OCI-LY7 (cell line): ENCODE measurements around the gene DPY19L3. TPM values are rescaled to one million over a fixed set of nuclear protein-coding genes. Genes with fewer than 3 reads are reported as not detected.

Experiments
- BruUV-seq: library from RNA; stranded (reverse); fragments of 400-500 nt; replicated peaks from 2 replicates; lab custom pipeline; 2021; lab: Mats Ljungman, UMichigan
- CTCF ChIA-PET: fragments of 300-600 bp; sonication (Branson Sonifier 250); formaldehyde crosslinking; loops from one replicate; lab custom pipeline; 2022; ENCODE audit warnings: antibody characterized with exemption; ENCODE audit not compliant: unreplicated experiment; lab: Charles Lee
- POLR2A ChIA-PET: fragments of 300-600 bp; sonication (Branson Sonifier 250); formaldehyde crosslinking; loops from one replicate; lab custom pipeline; 2022; ENCODE audit warnings: antibody characterized with exemption; lab: Charles Lee
- DNase-seq: peaks from one replicate; pipeline ENCODE4 v3.0.0-alpha.2; 2015; ENCODE audit warnings: low spot score
- H2AFZ ChIP-seq: fragments of 200-600 bp; sonication (generic), shearing (Covaris generic); 2 replicates; pipeline ENCODE4 v1.6.1; 2014; ENCODE audit warnings: mild to moderate bottlenecking, antibody characterized with exemption, low read length, moderate library complexity
- H3K27ac ChIP-seq: fragments of 200-600 bp; sonication (generic); 2 replicates; pipeline ENCODE4 v1.5.1; 2014; ENCODE audit warnings: mixed run types, low read depth, mild to moderate bottlenecking, moderate library complexity, low read length, inconsistent platforms; ENCODE audit not compliant: poor library complexity, severe bottlenecking
- H3K36me3 ChIP-seq: fragments of 200-600 bp; sonication (generic); 2 replicates; pipeline ENCODE4 v1.6.1; 2014; ENCODE audit warnings: mild to moderate bottlenecking, antibody characterized with exemption, low read length, moderate library complexity, mixed read lengths; ENCODE audit not compliant: insufficient read depth
- H3K4me1 ChIP-seq: fragments of 200-600 bp; sonication (generic); 2 replicates; pipeline ENCODE4 v1.5.1; 2014; ENCODE audit warnings: mild to moderate bottlenecking, low read length; ENCODE audit not compliant: insufficient read depth, poor library complexity, severe bottlenecking
- H3K4me2 ChIP-seq: fragments of 200-600 bp; sonication (generic); 2 replicates; pipeline ENCODE4 v1.6.1; 2014; ENCODE audit warnings: mild to moderate bottlenecking, low read length
- H3K4me3 ChIP-seq: fragments of 200-600 bp; sonication (generic); 2 replicates; pipeline ENCODE4 v1.5.1; 2014; ENCODE audit warnings: mild to moderate bottlenecking, low read depth, low read length; ENCODE audit not compliant: poor library complexity, severe bottlenecking
- H3K79me2 ChIP-seq: fragments of 200-600 bp; sonication (generic); 2 replicates; pipeline ENCODE4 v1.6.1; 2016; ENCODE audit warnings: low read depth, mild to moderate bottlenecking, low read length, moderate library complexity, mixed read lengths; ENCODE audit not compliant: insufficient read depth
- H3K9me2 ChIP-seq: fragments of 200-600 bp; sonication (generic); 2 replicates; pipeline ENCODE4 v1.6.1; 2016; ENCODE audit warnings: mild to moderate bottlenecking, low read length, mixed read lengths; ENCODE audit not compliant: insufficient read depth
- H3K9me3 ChIP-seq: fragments of 200-600 bp; sonication (generic); 2 replicates; pipeline ENCODE4 v1.6.1; 2014; ENCODE audit warnings: mild to moderate bottlenecking, mixed run types, low read length, mixed read lengths
- H4K20me1 ChIP-seq: fragments of 200-600 bp; sonication (generic); 2 replicates; pipeline ENCODE4 v1.6.1; 2014; ENCODE audit warnings: mild to moderate bottlenecking, antibody characterized with exemption, low read length, moderate library complexity, mixed read lengths; ENCODE audit not compliant: insufficient read depth
- EZH2phosphoT487 ChIP-seq: fragments of 200-600 bp; sonication (generic); IDR thresholded peaks from 2 replicates; pipeline ENCODE4 v1.6.1; 2018; ENCODE audit warnings: low read depth, borderline replicate concordance, mild to moderate bottlenecking, mixed run types, antibody characterized with exemption, low read length, moderate library complexity, mixed read lengths
- intact Hi-C: fragments of 100-400 bp; cut with micrococcal nuclease; formaldehyde crosslinking; loops from one replicate; pipeline ENCODE4 v1.10.0; 2022; ENCODE audit not compliant: unreplicated experiment
- total RNA-seq, 2 experiments: library from RNA; depleted of rRNA in 1 of 2; stranded (reverse); fragments of >200 nt in 1 of 2; shearing (Covaris generic) in 1 of 2; gene quantifications; 2 replicates each; pipeline ENCODE4 v1.2.3, GENCODE V29; 2014 to 2022
- TF ChIP-seq, protein P1 (sequence below): fragments of 200-600 bp; sonication (generic); conservative IDR thresholded peaks from 2 replicates; pipeline ENCODE4 v1.5.1; 2014; ENCODE audit warnings: mild to moderate bottlenecking, antibody characterized with exemption, low read length, moderate library complexity, mixed read lengths

Gene DPY19L3
- total RNA-seq, 2 experiments from 2014 or later, result 31.3 to 39.0 TPM

- BruUV-seq, result no TSS peak
- no peaks in the 10 kb centered on the region for H4K20me1 ChIP-seq
- no peaks in the 10 kb centered on the region for H3K9me3 ChIP-seq
- H3K4me1 ChIP-seq, result no peaks in the 10 kb centered on the region
- ChIA-PET POLR2A (no interaction called here), CTCF (no interaction called here)
- no peak overlapping the region for H3K27ac ChIP-seq
- intact Hi-C loops, result no loop called here
- no peak overlapping the region for H3K4me2 ChIP-seq
- no peak for DNase-seq
- no peak overlapping the region for H3K4me3 ChIP-seq
- TF ChIP-seq, protein P1, sequence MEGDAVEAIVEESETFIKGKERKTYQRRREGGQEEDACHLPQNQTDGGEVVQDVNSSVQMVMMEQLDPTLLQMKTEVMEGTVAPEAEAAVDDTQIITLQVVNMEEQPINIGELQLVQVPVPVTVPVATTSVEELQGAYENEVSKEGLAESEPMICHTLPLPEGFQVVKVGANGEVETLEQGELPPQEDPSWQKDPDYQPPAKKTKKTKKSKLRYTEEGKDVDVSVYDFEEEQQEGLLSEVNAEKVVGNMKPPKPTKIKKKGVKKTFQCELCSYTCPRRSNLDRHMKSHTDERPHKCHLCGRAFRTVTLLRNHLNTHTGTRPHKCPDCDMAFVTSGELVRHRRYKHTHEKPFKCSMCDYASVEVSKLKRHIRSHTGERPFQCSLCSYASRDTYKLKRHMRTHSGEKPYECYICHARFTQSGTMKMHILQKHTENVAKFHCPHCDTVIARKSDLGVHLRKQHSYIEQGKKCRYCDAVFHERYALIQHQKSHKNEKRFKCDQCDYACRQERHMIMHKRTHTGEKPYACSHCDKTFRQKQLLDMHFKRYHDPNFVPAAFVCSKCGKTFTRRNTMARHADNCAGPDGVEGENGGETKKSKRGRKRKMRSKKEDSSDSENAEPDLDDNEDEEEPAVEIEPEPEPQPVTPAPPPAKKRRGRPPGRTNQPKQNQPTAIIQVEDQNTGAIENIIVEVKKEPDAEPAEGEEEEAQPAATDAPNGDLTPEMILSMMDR, result no peak
- TF ChIP-seq EZH2phosphoT487, result no peak
- no peaks in the 10 kb centered on the region for H3K79me2 ChIP-seq
- H3K36me3 ChIP-seq, result peaks cover 18% of the 10 kb centered on the region; the same call in 1 of the 2 replicates
- H2AFZ ChIP-seq, result no peak overlapping the region
- H3K9me2 ChIP-seq, result no peaks in the 10 kb centered on the region
Observed at GRCh38 chr19:32471811-32472210, 66.2 kb downstream of the DPY19L3 start.

- no peaks in the 10 kb centered on the region for H3K9me3 ChIP-seq
- peaks cover 20% of the 10 kb centered on the region for H3K36me3 ChIP-seq
- no peak overlapping the region for H2AFZ ChIP-seq
- no peaks in the 10 kb centered on the region for H3K4me1 ChIP-seq
- TF ChIP-seq EZH2phosphoT487, result no peak
- TF ChIP-seq, protein P1, result no peak
- H3K4me3 ChIP-seq, result no peak overlapping the region
- no TSS peak for BruUV-seq
- intact Hi-C loops, result no loop called here
- H4K20me1 ChIP-seq, result no peaks in the 10 kb centered on the region
- no peak overlapping the region for H3K27ac ChIP-seq
- CTCF ChIA-PET, result no interaction called here
- no peaks in the 10 kb centered on the region for H3K79me2 ChIP-seq
- no peak overlapping the region for H3K4me2 ChIP-seq
- no peaks in the 10 kb centered on the region for H3K9me2 ChIP-seq
- POLR2A ChIA-PET, result interaction anchor here (0.6 to 1.3 kb wide), 2 partner anchors 54 to 171 kb away, joined by 3 read pairs; no protein-coding TSS in a partner anchor
- no peak for DNase-seq
Observed at GRCh38 chr19:32475141-32476031, 69.8 kb downstream of the DPY19L3 start.

DNA sequence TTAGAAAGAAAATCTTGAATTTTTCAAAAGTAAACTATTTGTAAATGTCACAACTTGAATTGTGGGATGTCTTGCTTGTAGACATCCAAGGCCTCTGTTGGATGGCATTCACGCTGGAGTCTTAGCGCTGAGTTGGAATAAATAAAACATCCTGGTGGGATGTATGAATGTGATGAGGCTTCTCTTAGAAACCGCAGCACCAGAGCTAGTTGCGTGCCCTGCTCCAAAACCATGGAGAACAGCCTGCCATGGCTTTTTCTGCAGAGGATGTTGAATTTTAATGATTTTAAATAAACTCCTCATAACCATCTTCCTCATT is 70.4 kb downstream of the DPY19L3 start:
- DNase-seq, result no peak
- H3K79me2 ChIP-seq, result no peaks in the 10 kb centered on the region
- no peaks in the 10 kb centered on the region for H3K9me2 ChIP-seq
- H3K9me3 ChIP-seq, result no peaks in the 10 kb centered on the region
- no peak overlapping the region for H2AFZ ChIP-seq
- H3K4me3 ChIP-seq, result no peak overlapping the region
- H3K4me1 ChIP-seq, result no peaks in the 10 kb centered on the region
- H3K4me2 ChIP-seq, result no peak overlapping the region
- intact Hi-C loops, result no loop called here
- no peaks in the 10 kb centered on the region for H4K20me1 ChIP-seq
- no peak overlapping the region for H3K27ac ChIP-seq
- TF ChIP-seq, protein P1, result no peak
- no peak for TF ChIP-seq EZH2phosphoT487
- ChIA-PET CTCF (no interaction called here), POLR2A (interaction anchor here (0.6 kb wide), 1 partner anchor 170 kb away, joined by 3 read pairs; no protein-coding TSS in a partner anchor)
- peaks cover 23% of the 10 kb centered on the region for H3K36me3 ChIP-seq
- BruUV-seq, result no TSS peak
